GM12874 (cell line): ENCODE data around the gene P3H2.

Source experiments
- TF ChIP-seq, protein P1 (sequence below): IDR thresholded peaks from 2 replicates; pipeline ENCODE4 v1.5.1; 2011; ENCODE audit warnings: low read depth, mild to moderate bottlenecking, control low read depth, low read length, moderate library complexity; ENCODE audit not compliant: insufficient read depth

Gene P3H2

DNA sequence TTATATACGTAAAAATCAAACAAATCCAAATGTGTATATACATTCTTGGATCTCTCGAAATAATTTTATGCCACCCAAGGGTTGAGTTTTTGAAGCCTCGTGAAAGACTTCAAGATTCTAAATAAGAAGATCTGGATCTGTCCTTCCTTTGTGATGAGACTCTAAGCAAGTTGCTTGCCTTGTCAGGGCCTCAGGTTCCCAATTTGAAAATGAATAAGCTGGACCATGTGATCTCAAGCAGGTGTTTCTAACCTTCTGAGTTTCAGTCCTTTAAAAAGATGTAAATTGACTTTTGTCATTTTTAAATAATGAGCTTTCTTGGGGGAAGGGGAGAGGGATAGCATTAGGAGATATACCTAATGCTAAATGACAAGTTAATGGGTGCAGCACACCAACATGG is 137.1 kb downstream of the P3H2 start:
- TF ChIP-seq, protein P1, sequence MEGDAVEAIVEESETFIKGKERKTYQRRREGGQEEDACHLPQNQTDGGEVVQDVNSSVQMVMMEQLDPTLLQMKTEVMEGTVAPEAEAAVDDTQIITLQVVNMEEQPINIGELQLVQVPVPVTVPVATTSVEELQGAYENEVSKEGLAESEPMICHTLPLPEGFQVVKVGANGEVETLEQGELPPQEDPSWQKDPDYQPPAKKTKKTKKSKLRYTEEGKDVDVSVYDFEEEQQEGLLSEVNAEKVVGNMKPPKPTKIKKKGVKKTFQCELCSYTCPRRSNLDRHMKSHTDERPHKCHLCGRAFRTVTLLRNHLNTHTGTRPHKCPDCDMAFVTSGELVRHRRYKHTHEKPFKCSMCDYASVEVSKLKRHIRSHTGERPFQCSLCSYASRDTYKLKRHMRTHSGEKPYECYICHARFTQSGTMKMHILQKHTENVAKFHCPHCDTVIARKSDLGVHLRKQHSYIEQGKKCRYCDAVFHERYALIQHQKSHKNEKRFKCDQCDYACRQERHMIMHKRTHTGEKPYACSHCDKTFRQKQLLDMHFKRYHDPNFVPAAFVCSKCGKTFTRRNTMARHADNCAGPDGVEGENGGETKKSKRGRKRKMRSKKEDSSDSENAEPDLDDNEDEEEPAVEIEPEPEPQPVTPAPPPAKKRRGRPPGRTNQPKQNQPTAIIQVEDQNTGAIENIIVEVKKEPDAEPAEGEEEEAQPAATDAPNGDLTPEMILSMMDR = no peak

DNA sequence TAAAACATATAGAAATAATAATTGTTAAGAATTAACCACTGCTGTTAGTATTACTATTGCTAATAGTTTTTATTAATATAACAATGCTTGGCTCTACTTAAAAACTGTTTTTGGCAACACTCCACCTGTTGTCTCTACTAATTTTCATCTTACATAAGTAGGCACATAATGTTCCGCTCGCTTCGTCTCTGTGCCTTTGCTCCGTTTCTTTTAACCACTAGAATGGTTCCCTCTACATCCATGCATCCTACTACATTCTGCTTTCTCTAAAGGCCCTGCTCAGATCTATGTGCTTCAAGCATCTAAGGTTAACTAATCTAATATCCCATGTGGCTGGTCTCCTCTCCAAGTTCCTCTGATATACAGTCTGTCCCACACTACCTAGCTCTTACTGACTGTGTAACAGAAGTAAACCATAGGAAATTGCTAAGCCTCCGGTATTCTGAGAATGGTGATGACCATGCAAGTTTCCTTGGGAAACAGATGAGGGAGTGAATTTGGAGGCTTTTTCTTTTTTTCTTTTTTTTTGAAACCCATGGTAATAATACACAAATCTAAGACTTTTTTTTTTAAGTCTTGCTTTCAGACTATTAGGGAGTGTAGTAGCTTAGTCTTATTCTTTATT is 138.3 kb downstream of the P3H2 start:
- TF ChIP-seq, protein P1 = no peak

DNA sequence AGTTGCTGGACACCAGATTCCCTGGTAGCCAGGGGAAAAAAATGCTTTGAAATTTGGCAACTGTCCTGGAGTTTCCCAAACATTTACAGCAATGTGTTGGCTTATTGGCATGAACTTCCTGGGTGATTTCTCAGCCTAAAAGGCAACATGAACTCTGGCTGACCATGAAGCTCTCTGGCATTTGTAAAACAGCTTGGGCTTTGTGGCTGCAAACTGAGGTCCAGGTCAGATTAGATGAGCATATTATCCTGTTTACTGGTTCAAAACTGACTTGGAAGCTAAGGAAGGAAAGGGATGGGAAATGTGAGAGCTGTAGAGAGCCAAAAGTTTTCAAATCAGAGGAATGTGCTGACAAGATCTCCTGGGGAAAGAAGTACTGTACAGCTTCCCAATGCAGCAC is 139.0 kb downstream of the P3H2 start:
- TF ChIP-seq, protein P1 = no peak

DNA sequence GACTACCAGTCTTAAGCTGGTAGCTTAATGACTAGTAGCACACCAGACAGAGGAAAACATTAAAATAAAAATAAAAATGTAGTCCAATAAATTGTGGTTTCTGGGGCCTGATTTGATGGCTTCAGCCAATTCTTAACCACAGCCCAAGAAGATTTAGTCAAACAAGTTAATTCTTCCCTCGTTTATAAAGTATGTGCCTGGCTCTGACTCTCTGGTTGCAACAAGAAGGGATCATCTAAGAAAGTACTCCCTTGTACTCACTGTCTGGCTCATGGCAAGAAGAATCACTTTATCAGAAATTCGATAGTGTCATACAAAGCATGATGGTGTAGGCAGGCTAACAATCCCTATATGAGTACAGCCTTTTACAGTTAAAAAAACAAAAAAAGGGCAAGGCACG is 141.9 kb downstream of the P3H2 start:
- TF ChIP-seq, protein P1 = no peak

DNA sequence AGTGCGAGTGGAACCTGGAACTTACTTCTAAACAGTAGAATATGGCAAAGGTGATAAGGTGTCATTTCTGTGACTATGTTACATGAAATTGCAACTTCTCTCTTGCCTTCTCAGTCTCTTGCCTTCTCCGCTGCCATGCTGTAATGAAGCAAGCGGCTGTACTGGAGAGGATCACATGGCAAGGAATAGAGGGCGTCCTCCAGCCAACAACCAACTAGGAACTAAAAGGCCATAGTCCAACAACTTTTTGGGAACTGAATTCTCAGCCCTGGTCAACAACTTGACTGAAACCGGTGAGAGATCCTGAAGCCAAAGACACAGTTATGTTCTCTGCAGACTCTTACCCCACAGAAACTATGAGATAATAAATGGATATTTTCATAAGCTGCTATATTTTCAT is 143.5 kb downstream of the P3H2 start:
- TF ChIP-seq, protein P1 = no peak

DNA sequence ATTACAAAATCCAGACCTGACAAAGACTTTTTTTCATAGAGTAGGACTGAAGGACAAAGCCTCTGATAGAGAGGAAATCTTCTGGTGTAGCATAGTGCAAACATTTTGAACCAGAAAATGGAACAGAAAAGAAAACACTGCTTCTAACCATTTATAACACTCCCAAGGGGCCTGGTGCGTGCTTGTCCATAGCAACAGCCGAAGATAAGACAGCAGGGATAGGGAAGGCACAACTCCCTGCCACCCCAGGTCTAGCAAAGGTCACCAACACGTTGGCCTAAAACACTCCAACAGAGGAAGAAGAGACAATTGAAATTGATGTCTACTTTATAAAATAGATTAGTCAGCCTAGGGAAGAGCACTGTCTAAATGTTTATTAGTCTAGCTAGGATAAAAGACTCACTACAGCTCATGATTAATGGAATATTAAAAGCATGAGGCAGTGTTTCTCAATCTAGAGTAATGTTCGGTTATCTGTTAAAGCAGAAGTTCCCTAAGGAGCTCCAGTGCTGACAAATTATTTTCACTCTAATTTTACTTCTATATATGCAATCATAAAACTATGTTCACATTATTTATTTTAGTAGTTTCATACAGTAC is 145.2 kb downstream of the P3H2 start:
- TF ChIP-seq, protein P1 = no peak

DNA sequence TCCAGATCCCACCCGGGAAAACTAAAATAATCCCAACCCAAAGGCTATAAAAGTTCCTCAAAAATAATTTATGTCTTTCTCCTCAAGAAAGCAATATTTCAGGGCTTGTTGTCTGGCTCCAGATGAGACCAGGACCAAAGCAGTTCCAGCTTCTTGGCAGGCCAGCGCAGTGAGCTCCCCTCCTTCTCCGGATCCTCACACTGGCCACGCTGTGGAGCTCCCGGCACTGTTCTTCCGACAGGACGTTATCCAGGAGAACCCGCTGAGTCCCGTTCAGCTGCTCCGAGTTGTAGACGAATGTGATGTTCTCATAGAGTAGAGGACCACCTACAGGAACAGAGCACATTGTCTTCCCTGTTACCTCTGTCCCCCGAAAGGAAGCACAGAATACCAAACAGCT is 146.3 kb downstream of the P3H2 start:
- TF ChIP-seq, protein P1 = no peak
